H9 (cell line): Measurements from ENCODE around the gene CNGA2. TPM values are rescaled to one million over a fixed set of nuclear protein-coding genes. Genes with fewer than 3 reads are reported as not detected.

ENCODE experiments used
- DNase-seq: peaks from one replicate; pipeline ENCODE4 v3.0.0-alpha.2; 2017
- H2AFZ ChIP-seq: one replicate; pipeline ENCODE4 v1.6.1; 2013; ENCODE audit warnings: mild to moderate bottlenecking, low read length, control low read depth, moderate library complexity
- H2AK5ac ChIP-seq: 2 replicates; pipeline ENCODE4 v1.6.1; 2013; ENCODE audit warnings: low read length, control low read depth, mixed read lengths; ENCODE audit not compliant: insufficient read length
- H2BK120ac ChIP-seq: one replicate; pipeline ENCODE4 v1.6.1; 2013; ENCODE audit warnings: low read depth, mild to moderate bottlenecking, low read length, control low read depth, inconsistent platforms; ENCODE audit not compliant: poor library complexity, severe bottlenecking
- H2BK12ac ChIP-seq: 2 replicates; pipeline ENCODE4 v1.6.1; 2013; ENCODE audit warnings: low read length, control low read depth, mixed read lengths, low read depth; ENCODE audit not compliant: insufficient read length
- H2BK15ac ChIP-seq: 2 replicates; pipeline ENCODE4 v1.6.1; 2013; ENCODE audit warnings: low read depth, low read length, control low read depth
- H2BK20ac ChIP-seq: one replicate; pipeline ENCODE4 v1.6.1; 2013; ENCODE audit warnings: low read depth, mild to moderate bottlenecking, low read length, control low read depth, inconsistent platforms; ENCODE audit not compliant: poor library complexity, severe bottlenecking
- H2BK5ac ChIP-seq: 2 replicates; pipeline ENCODE4 v1.6.1; 2013; ENCODE audit warnings: low read length, control low read depth, mixed read lengths; ENCODE audit not compliant: insufficient read length
- H3K14ac ChIP-seq: 2 replicates; pipeline ENCODE4 v1.6.1; 2013; ENCODE audit warnings: low read length, control low read depth; ENCODE audit not compliant: insufficient read depth
- H3K18ac ChIP-seq: 2 replicates; pipeline ENCODE4 v1.6.1; 2013; ENCODE audit warnings: low read depth, mild to moderate bottlenecking, mixed read lengths, low read length, control low read depth; ENCODE audit not compliant: insufficient read length
- H3K23ac ChIP-seq: 2 replicates; pipeline ENCODE4 v1.6.1; 2013; ENCODE audit warnings: low read length, control low read depth, mixed read lengths, low read depth; ENCODE audit not compliant: insufficient read length
- H3K23me2 ChIP-seq: 2 replicates; pipeline ENCODE4 v1.6.1; 2013; ENCODE audit warnings: low read depth, mild to moderate bottlenecking, mixed read lengths, low read length, control low read depth; ENCODE audit not compliant: insufficient read length, poor library complexity, severe bottlenecking
- H3K27ac ChIP-seq: 2 replicates; pipeline ENCODE4 v1.5.1; 2013; ENCODE audit warnings: low read length, control low read depth, mixed read lengths, low read depth; ENCODE audit not compliant: insufficient read length
- H3K27me3 ChIP-seq: 2 replicates; pipeline ENCODE4 v1.6.1; 2013; ENCODE audit warnings: low read length, control low read depth, inconsistent platforms; ENCODE audit not compliant: insufficient read depth
- H3K4ac ChIP-seq: 2 replicates; pipeline ENCODE4 v1.6.1; 2013; ENCODE audit warnings: low read depth, mild to moderate bottlenecking, control low read depth, inconsistent platforms, low read length, moderate library complexity
- H3K4me1 ChIP-seq: 2 replicates; pipeline ENCODE4 v1.6.1; 2013; ENCODE audit warnings: low read length, control low read depth, inconsistent platforms; ENCODE audit not compliant: insufficient read depth
- H3K4me2 ChIP-seq: 2 replicates; pipeline ENCODE4 v1.6.1; 2013; ENCODE audit warnings: low read length, control low read depth, mixed read lengths; ENCODE audit not compliant: insufficient read length, insufficient read depth
- H3K56ac ChIP-seq: 2 replicates; pipeline ENCODE4 v1.6.1; 2013; ENCODE audit warnings: low read depth, mild to moderate bottlenecking, mixed read lengths, low read length, control low read depth; ENCODE audit not compliant: insufficient read length
- H3K79me1 ChIP-seq: 2 replicates; pipeline ENCODE4 v1.6.1; 2013; ENCODE audit warnings: low read depth, mild to moderate bottlenecking, moderate library complexity, low read length, control low read depth, inconsistent platforms; ENCODE audit not compliant: insufficient read depth, poor library complexity, severe bottlenecking
- H3K79me2 ChIP-seq: 2 replicates; pipeline ENCODE4 v1.6.1; 2013; ENCODE audit warnings: low read length, control low read depth, inconsistent platforms; ENCODE audit not compliant: insufficient read depth
- H3K9ac ChIP-seq: 2 replicates; pipeline ENCODE4 v1.6.1; 2013; ENCODE audit warnings: low read length, control low read depth, mixed read lengths; ENCODE audit not compliant: insufficient read length; ENCODE audit errors: extremely low read depth
- H3K9me3 ChIP-seq: one replicate; pipeline ENCODE4 v1.6.1; 2013; ENCODE audit warnings: low read depth, low read length, inconsistent platforms; ENCODE audit not compliant: control insufficient read depth
- H3T11ph ChIP-seq: one replicate; pipeline ENCODE4 v1.6.1; 2013; ENCODE audit warnings: mild to moderate bottlenecking, low read length, control low read depth, inconsistent platforms
- H4K20me1 ChIP-seq: one replicate; pipeline ENCODE4 v1.6.1; 2013; ENCODE audit not compliant: control insufficient read depth, insufficient read length, insufficient read depth
- H4K5ac ChIP-seq: 2 replicates; pipeline ENCODE4 v1.6.1; 2013; ENCODE audit warnings: low read depth, mild to moderate bottlenecking, mixed read lengths, low read length, control low read depth; ENCODE audit not compliant: insufficient read length
- H4K8ac ChIP-seq: replicated peaks from 2 replicates; pipeline ENCODE4 v1.6.1; 2013; ENCODE audit warnings: low read length, control low read depth, mixed read lengths, low read depth; ENCODE audit not compliant: insufficient read length
- H4K91ac ChIP-seq: 2 replicates; pipeline ENCODE4 v1.6.1; 2013; ENCODE audit warnings: low read depth, mild to moderate bottlenecking, moderate library complexity, mixed read lengths, low read length, control low read depth; ENCODE audit not compliant: insufficient read length
- H3K27ac Mint-ChIP-seq, 3 experiments: 2 replicates in 2 of 3; 3 replicates in 1 of 3; pipeline ENCODE4 v1.8.0; 2020 to 2021; ENCODE audit warnings: mixed read lengths in 3 of 3, mild to moderate bottlenecking in 1 of 3, moderate library complexity in 1 of 3
- H3K27me3 Mint-ChIP-seq: 2 replicates; pipeline ENCODE4 v1.8.0; 2021; ENCODE audit warnings: low read depth, mild to moderate bottlenecking, moderate library complexity, mixed read lengths
- H3K36me3 Mint-ChIP-seq, 3 experiments: 2 replicates in 2 of 3; 3 replicates in 1 of 3; pipeline ENCODE4 v1.8.0; 2020 to 2021; ENCODE audit warnings: low read depth in 3 of 3, mixed read lengths in 3 of 3; ENCODE audit not compliant: insufficient read depth in 1 of 3
- H3K4me1 Mint-ChIP-seq, 2 experiments: 2 replicates each; pipeline ENCODE4 v1.8.0; 2020; ENCODE audit warnings: mixed read lengths in 2 of 2
- H3K4me3 Mint-ChIP-seq, 2 experiments: 2 replicates in 1 of 2; 3 replicates in 1 of 2; pipeline ENCODE4 v1.8.0; 2020 to 2021; ENCODE audit warnings: mild to moderate bottlenecking in 2 of 2, mixed read lengths in 2 of 2, moderate library complexity in 1 of 2
- H3K9me3 Mint-ChIP-seq, 2 experiments: 2 replicates in 1 of 2; 3 replicates in 1 of 2; pipeline ENCODE4 v1.8.0; 2020; ENCODE audit warnings: mild to moderate bottlenecking in 2 of 2, mixed read lengths in 2 of 2, moderate library complexity in 1 of 2
- CTCF ChIP-seq: fragments of 200-600 bp; sonication (generic); conservative IDR thresholded peaks from 3 replicates; pipeline ENCODE4 v1.8.0; 2021; ENCODE audit warnings: antibody characterized with exemption, mild to moderate bottlenecking
- WGBS: extraction: QIAGEN DNeasy Blood & Tissue Kit; methylation state at CpG from one replicate; pipeline ENCODE4 v1.1.7; 2013; ENCODE audit warnings: missing lambda C conversion rate, low lambda C conversion rate, mixed read lengths; ENCODE audit not compliant: insufficient read length; ENCODE audit errors: extremely low coverage; 5-methylcytosine and 5-hydroxymethylcytosine counted together
- total RNA-seq: library from RNA; stranded (reverse); gene quantifications from 2 replicates; pipeline ENCODE4 v1.2.1, GENCODE V29; 2021

Gene CNGA2
- total RNA-seq, 1 experiment from 2014 or later, result not detected

- Histone ChIP-seq H3T11ph (no peak overlapping the region), H2AK5ac (no peak overlapping the region), H3K9ac (no peak overlapping the region), H4K20me1 (no peaks in the 10 kb centered on the region), H3K27me3 (no peaks in the 10 kb centered on the region), H3K4me2 (no peak overlapping the region), H2BK15ac (no peak overlapping the region), H2BK120ac (no peak overlapping the region), H4K5ac (no peak overlapping the region), H3K4ac (no peak overlapping the region), H3K4me1 (peaks cover 3% of the 10 kb centered on the region; the same call in 1 of the 2 replicates), H3K14ac (no peak overlapping the region), H3K9me3 (peaks cover 50% of the 10 kb centered on the region), H3K79me1 (no peaks in the 10 kb centered on the region), H3K79me2 (no peaks in the 10 kb centered on the region), H2BK5ac (no peak overlapping the region), H4K91ac (no peak overlapping the region), H3K27ac (no peak overlapping the region), H2BK12ac (no peak overlapping the region), H3K56ac (no peak overlapping the region), H4K8ac (no peak overlapping the region), H3K23me2 (no peaks in the 10 kb centered on the region), H3K18ac (no peak overlapping the region), H3K23ac (no peak overlapping the region), H2BK20ac (no peak overlapping the region), H2AFZ (no peak overlapping the region)
- Mint-ChIP-seq H3K27ac (no peak overlapping the region), H3K36me3 (peaks cover 3 to 7% (median 4%) of the 10 kb centered on the region in 3 experiments; a peak in 4 of 7 replicates), H3K27me3 (peaks cover 7% of the 10 kb centered on the region), H3K9me3 (peaks cover 60 to 72% of the 10 kb centered on the region in 2 experiments), H3K4me3 (no peak overlapping the region), H3K4me1 (peaks cover 7 to 9% of the 10 kb centered on the region in 2 experiments)
- DNase-seq, result no peak
- no peak for TF ChIP-seq CTCF
- no CpG with 5 or more reads among the region's 4 CpGs for WGBS
Observed at GRCh38 chrX:151780621-151781020, 46.1 kb downstream of the CNGA2 start.
